C4-2B (cell line): ENCODE data around the gene RIMBP2.

ENCODE experiments used
- CTCF ChIP-seq: fragments of 450-650 bp; conservative IDR thresholded peaks from 2 replicates; pipeline ENCODE4 v1.5.1; 2017; ENCODE audit warnings: mild to moderate bottlenecking
- ZFX ChIP-seq: fragments of 450-650 bp; IDR thresholded peaks from 2 replicates; pipeline ENCODE4 v1.6.1; 2017

- TF ChIP-seq CTCF (no peak), ZFX (no peak)
These were observed 3.3 kb upstream of the RIMBP2 start for GRCh38 chr12:130719263-130719859.
